HL-60 (cell line): ENCODE data around the gene PTCHD1.

Source experiments
- CTCF ChIP-seq: IDR thresholded peaks from one replicate; pipeline ENCODE4 v1.5.1; 2011; ENCODE audit warnings: low read length, control low read depth, inconsistent platforms; ENCODE audit not compliant: insufficient read depth
- GABPA ChIP-seq: IDR thresholded peaks from 2 replicates; pipeline ENCODE4 v1.6.1; 2012; ENCODE audit warnings: low read depth
- POLR2AphosphoS5 ChIP-seq: IDR thresholded peaks from 2 replicates; pipeline ENCODE4 v1.6.1; 2012; ENCODE audit warnings: low read depth
- SPI1 ChIP-seq: IDR thresholded peaks from 2 replicates; pipeline ENCODE4 v1.6.1; 2012; ENCODE audit warnings: low read depth, mild to moderate bottlenecking, borderline replicate concordance
- TF ChIP-seq, protein P1 (sequence below): IDR thresholded peaks from 2 replicates; pipeline ENCODE4 v1.6.1; 2012; ENCODE audit warnings: low read depth; ENCODE audit not compliant: insufficient replicate concordance

GRCh38 chrX:23376581-23376980, 41.9 kb downstream of the PTCHD1 start:
- TF ChIP-seq CTCF (no peak), POLR2AphosphoS5 (no peak), GABPA (no peak), SPI1 (no peak)
- TF ChIP-seq, protein P1, sequence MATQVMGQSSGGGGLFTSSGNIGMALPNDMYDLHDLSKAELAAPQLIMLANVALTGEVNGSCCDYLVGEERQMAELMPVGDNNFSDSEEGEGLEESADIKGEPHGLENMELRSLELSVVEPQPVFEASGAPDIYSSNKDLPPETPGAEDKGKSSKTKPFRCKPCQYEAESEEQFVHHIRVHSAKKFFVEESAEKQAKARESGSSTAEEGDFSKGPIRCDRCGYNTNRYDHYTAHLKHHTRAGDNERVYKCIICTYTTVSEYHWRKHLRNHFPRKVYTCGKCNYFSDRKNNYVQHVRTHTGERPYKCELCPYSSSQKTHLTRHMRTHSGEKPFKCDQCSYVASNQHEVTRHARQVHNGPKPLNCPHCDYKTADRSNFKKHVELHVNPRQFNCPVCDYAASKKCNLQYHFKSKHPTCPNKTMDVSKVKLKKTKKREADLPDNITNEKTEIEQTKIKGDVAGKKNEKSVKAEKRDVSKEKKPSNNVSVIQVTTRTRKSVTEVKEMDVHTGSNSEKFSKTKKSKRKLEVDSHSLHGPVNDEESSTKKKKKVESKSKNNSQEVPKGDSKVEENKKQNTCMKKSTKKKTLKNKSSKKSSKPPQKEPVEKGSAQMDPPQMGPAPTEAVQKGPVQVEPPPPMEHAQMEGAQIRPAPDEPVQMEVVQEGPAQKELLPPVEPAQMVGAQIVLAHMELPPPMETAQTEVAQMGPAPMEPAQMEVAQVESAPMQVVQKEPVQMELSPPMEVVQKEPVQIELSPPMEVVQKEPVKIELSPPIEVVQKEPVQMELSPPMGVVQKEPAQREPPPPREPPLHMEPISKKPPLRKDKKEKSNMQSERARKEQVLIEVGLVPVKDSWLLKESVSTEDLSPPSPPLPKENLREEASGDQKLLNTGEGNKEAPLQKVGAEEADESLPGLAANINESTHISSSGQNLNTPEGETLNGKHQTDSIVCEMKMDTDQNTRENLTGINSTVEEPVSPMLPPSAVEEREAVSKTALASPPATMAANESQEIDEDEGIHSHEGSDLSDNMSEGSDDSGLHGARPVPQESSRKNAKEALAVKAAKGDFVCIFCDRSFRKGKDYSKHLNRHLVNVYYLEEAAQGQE, result no peak
